H9 (cell line): ENCODE data around the gene BTBD8. TPM values are rescaled to one million over a fixed set of nuclear protein-coding genes. Genes with fewer than 3 reads are reported as not detected.

Experiments
- DNase-seq: peaks from one replicate; pipeline ENCODE4 v3.0.0-alpha.2; 2017
- H2AFZ ChIP-seq: one replicate; pipeline ENCODE4 v1.6.1; 2013; ENCODE audit warnings: mild to moderate bottlenecking, low read length, control low read depth, moderate library complexity
- H2AK5ac ChIP-seq: 2 replicates; pipeline ENCODE4 v1.6.1; 2013; ENCODE audit warnings: low read length, control low read depth, mixed read lengths; ENCODE audit not compliant: insufficient read length
- H2BK120ac ChIP-seq: one replicate; pipeline ENCODE4 v1.6.1; 2013; ENCODE audit warnings: low read depth, mild to moderate bottlenecking, low read length, control low read depth, inconsistent platforms; ENCODE audit not compliant: poor library complexity, severe bottlenecking
- H2BK12ac ChIP-seq: 2 replicates; pipeline ENCODE4 v1.6.1; 2013; ENCODE audit warnings: low read length, control low read depth, mixed read lengths, low read depth; ENCODE audit not compliant: insufficient read length
- H2BK15ac ChIP-seq: 2 replicates; pipeline ENCODE4 v1.6.1; 2013; ENCODE audit warnings: low read depth, low read length, control low read depth
- H2BK20ac ChIP-seq: one replicate; pipeline ENCODE4 v1.6.1; 2013; ENCODE audit warnings: low read depth, mild to moderate bottlenecking, low read length, control low read depth, inconsistent platforms; ENCODE audit not compliant: poor library complexity, severe bottlenecking
- H2BK5ac ChIP-seq: 2 replicates; pipeline ENCODE4 v1.6.1; 2013; ENCODE audit warnings: low read length, control low read depth, mixed read lengths; ENCODE audit not compliant: insufficient read length
- H3K14ac ChIP-seq: 2 replicates; pipeline ENCODE4 v1.6.1; 2013; ENCODE audit warnings: low read length, control low read depth; ENCODE audit not compliant: insufficient read depth
- H3K18ac ChIP-seq: 2 replicates; pipeline ENCODE4 v1.6.1; 2013; ENCODE audit warnings: low read depth, mild to moderate bottlenecking, mixed read lengths, low read length, control low read depth; ENCODE audit not compliant: insufficient read length
- H3K23ac ChIP-seq: 2 replicates; pipeline ENCODE4 v1.6.1; 2013; ENCODE audit warnings: low read length, control low read depth, mixed read lengths, low read depth; ENCODE audit not compliant: insufficient read length
- H3K23me2 ChIP-seq: 2 replicates; pipeline ENCODE4 v1.6.1; 2013; ENCODE audit warnings: low read depth, mild to moderate bottlenecking, mixed read lengths, low read length, control low read depth; ENCODE audit not compliant: insufficient read length, poor library complexity, severe bottlenecking
- H3K27ac ChIP-seq: 2 replicates; pipeline ENCODE4 v1.5.1; 2013; ENCODE audit warnings: low read length, control low read depth, mixed read lengths, low read depth; ENCODE audit not compliant: insufficient read length
- H3K27me3 ChIP-seq: 2 replicates; pipeline ENCODE4 v1.6.1; 2013; ENCODE audit warnings: low read length, control low read depth, inconsistent platforms; ENCODE audit not compliant: insufficient read depth
- H3K4ac ChIP-seq: 2 replicates; pipeline ENCODE4 v1.6.1; 2013; ENCODE audit warnings: low read depth, mild to moderate bottlenecking, control low read depth, inconsistent platforms, low read length, moderate library complexity
- H3K4me1 ChIP-seq: 2 replicates; pipeline ENCODE4 v1.6.1; 2013; ENCODE audit warnings: low read length, control low read depth, inconsistent platforms; ENCODE audit not compliant: insufficient read depth
- H3K4me2 ChIP-seq: 2 replicates; pipeline ENCODE4 v1.6.1; 2013; ENCODE audit warnings: low read length, control low read depth, mixed read lengths; ENCODE audit not compliant: insufficient read length, insufficient read depth
- H3K56ac ChIP-seq: 2 replicates; pipeline ENCODE4 v1.6.1; 2013; ENCODE audit warnings: low read depth, mild to moderate bottlenecking, mixed read lengths, low read length, control low read depth; ENCODE audit not compliant: insufficient read length
- H3K79me1 ChIP-seq: 2 replicates; pipeline ENCODE4 v1.6.1; 2013; ENCODE audit warnings: low read depth, mild to moderate bottlenecking, moderate library complexity, low read length, control low read depth, inconsistent platforms; ENCODE audit not compliant: insufficient read depth, poor library complexity, severe bottlenecking
- H3K79me2 ChIP-seq: 2 replicates; pipeline ENCODE4 v1.6.1; 2013; ENCODE audit warnings: low read length, control low read depth, inconsistent platforms; ENCODE audit not compliant: insufficient read depth
- H3K9ac ChIP-seq: 2 replicates; pipeline ENCODE4 v1.6.1; 2013; ENCODE audit warnings: low read length, control low read depth, mixed read lengths; ENCODE audit not compliant: insufficient read length; ENCODE audit errors: extremely low read depth
- H3K9me3 ChIP-seq: one replicate; pipeline ENCODE4 v1.6.1; 2013; ENCODE audit warnings: low read depth, low read length, inconsistent platforms; ENCODE audit not compliant: control insufficient read depth
- H3T11ph ChIP-seq: one replicate; pipeline ENCODE4 v1.6.1; 2013; ENCODE audit warnings: mild to moderate bottlenecking, low read length, control low read depth, inconsistent platforms
- H4K20me1 ChIP-seq: one replicate; pipeline ENCODE4 v1.6.1; 2013; ENCODE audit not compliant: control insufficient read depth, insufficient read length, insufficient read depth
- H4K5ac ChIP-seq: 2 replicates; pipeline ENCODE4 v1.6.1; 2013; ENCODE audit warnings: low read depth, mild to moderate bottlenecking, mixed read lengths, low read length, control low read depth; ENCODE audit not compliant: insufficient read length
- H4K8ac ChIP-seq: replicated peaks from 2 replicates; pipeline ENCODE4 v1.6.1; 2013; ENCODE audit warnings: low read length, control low read depth, mixed read lengths, low read depth; ENCODE audit not compliant: insufficient read length
- H4K91ac ChIP-seq: 2 replicates; pipeline ENCODE4 v1.6.1; 2013; ENCODE audit warnings: low read depth, mild to moderate bottlenecking, moderate library complexity, mixed read lengths, low read length, control low read depth; ENCODE audit not compliant: insufficient read length
- H3K27ac Mint-ChIP-seq, 3 experiments: 2 replicates in 2 of 3; 3 replicates in 1 of 3; pipeline ENCODE4 v1.8.0; 2020 to 2021; ENCODE audit warnings: mixed read lengths in 3 of 3, mild to moderate bottlenecking in 1 of 3, moderate library complexity in 1 of 3
- H3K27me3 Mint-ChIP-seq: 2 replicates; pipeline ENCODE4 v1.8.0; 2021; ENCODE audit warnings: low read depth, mild to moderate bottlenecking, moderate library complexity, mixed read lengths
- H3K36me3 Mint-ChIP-seq, 3 experiments: 2 replicates in 2 of 3; 3 replicates in 1 of 3; pipeline ENCODE4 v1.8.0; 2020 to 2021; ENCODE audit warnings: low read depth in 3 of 3, mixed read lengths in 3 of 3; ENCODE audit not compliant: insufficient read depth in 1 of 3
- H3K4me1 Mint-ChIP-seq, 2 experiments: 2 replicates each; pipeline ENCODE4 v1.8.0; 2020; ENCODE audit warnings: mixed read lengths in 2 of 2
- H3K4me3 Mint-ChIP-seq, 2 experiments: 2 replicates in 1 of 2; 3 replicates in 1 of 2; pipeline ENCODE4 v1.8.0; 2020 to 2021; ENCODE audit warnings: mild to moderate bottlenecking in 2 of 2, mixed read lengths in 2 of 2, moderate library complexity in 1 of 2
- H3K9me3 Mint-ChIP-seq, 2 experiments: 2 replicates in 1 of 2; 3 replicates in 1 of 2; pipeline ENCODE4 v1.8.0; 2020; ENCODE audit warnings: mild to moderate bottlenecking in 2 of 2, mixed read lengths in 2 of 2, moderate library complexity in 1 of 2
- CTCF ChIP-seq: fragments of 200-600 bp; sonication (generic); conservative IDR thresholded peaks from 3 replicates; pipeline ENCODE4 v1.8.0; 2021; ENCODE audit warnings: antibody characterized with exemption, mild to moderate bottlenecking
- whole genome bisulfite sequencing: extraction: QIAGEN DNeasy Blood & Tissue Kit; methylation state at CpG from one replicate; pipeline ENCODE4 v1.1.7; 2013; ENCODE audit warnings: missing lambda C conversion rate, low lambda C conversion rate, mixed read lengths; ENCODE audit not compliant: insufficient read length; ENCODE audit errors: extremely low coverage; 5-methylcytosine and 5-hydroxymethylcytosine counted together
- total RNA-seq: library from RNA; stranded (reverse); gene quantifications from 2 replicates; pipeline ENCODE4 v1.2.1, GENCODE V29; 2021

Gene BTBD8
- total RNA-seq, 1 experiment from 2014 or later, result 1.4 TPM

GRCh38 chr1:92081031-92081430 is 886 bp downstream of the BTBD8 start:
- no peak for DNase-seq
- H2AK5ac ChIP-seq, result no peak overlapping the region
- no peaks in the 10 kb centered on the region for H3K4me1 ChIP-seq
- peaks cover 20 to 26% of the 10 kb centered on the region in 2 experiments for H3K9me3 Mint-ChIP-seq
- no peaks in the 10 kb centered on the region for H4K20me1 ChIP-seq
- no peak overlapping the region for H3K18ac ChIP-seq
- H2BK120ac ChIP-seq, result no peak overlapping the region
- H3K23me2 ChIP-seq, result peaks cover 3% of the 10 kb centered on the region
- peaks cover 9 to 20% (median 14%) of the 10 kb centered on the region in 3 experiments for H3K36me3 Mint-ChIP-seq
- no peak overlapping the region for H2BK15ac ChIP-seq
- H3K23ac ChIP-seq, result no peak overlapping the region
- H3K4me3 Mint-ChIP-seq, result peak overlapping the region; percentile 91 to 95
- H3K4me2 ChIP-seq, result peak overlapping the region; percentile 96
- TF ChIP-seq CTCF, result no peak
- H3K79me2 ChIP-seq, result no peaks in the 10 kb centered on the region
- no peak overlapping the region for H2BK12ac ChIP-seq
- peak overlapping the region; percentile 97; the same call in 1 of the 2 replicates for H3K14ac ChIP-seq
- no peak overlapping the region for H4K8ac ChIP-seq
- H4K91ac ChIP-seq, result no peak overlapping the region
- H3K9ac ChIP-seq, result peak overlapping the region; percentile 89
- H4K5ac ChIP-seq, result peak overlapping the region; percentile 50
- no peak overlapping the region for H2BK20ac ChIP-seq
- H3K27ac Mint-ChIP-seq, result peak overlapping the region in 2 of 3 experiments; percentile 98 to 99; a peak in 2 of 7 replicates
- no peaks in the 10 kb centered on the region for H3K27me3 ChIP-seq
- no peak overlapping the region for H3K56ac ChIP-seq
- H3K27me3 Mint-ChIP-seq, result peaks cover 2% of the 10 kb centered on the region; the same call in 1 of the 2 replicates
- H3T11ph ChIP-seq, result no peak overlapping the region
- H3K27ac ChIP-seq, result peak overlapping the region; percentile 65
- no peak overlapping the region for H3K4ac ChIP-seq
- peak overlapping the region; percentile 99 for H2AFZ ChIP-seq
- peaks cover 18% of the 10 kb centered on the region for H3K9me3 ChIP-seq
- no peaks in the 10 kb centered on the region for H3K79me1 ChIP-seq
- H2BK5ac ChIP-seq, result peak overlapping the region; percentile 77
- peaks cover 5 to 6% of the 10 kb centered on the region in 2 experiments; a peak in 2 of 4 replicates for H3K4me1 Mint-ChIP-seq
- no CpG with 5 or more reads among the region's 4 CpGs for WGBS
